C4-2B (cell line): Measurements from ENCODE around the gene HAGH.

Experiments
- H3K27ac ChIP-seq: fragments of 450-650 bp; 2 replicates; pipeline ENCODE4 v1.5.1; 2017
- CTCF ChIP-seq: fragments of 450-650 bp; conservative IDR thresholded peaks from 2 replicates; pipeline ENCODE4 v1.5.1; 2017; ENCODE audit warnings: mild to moderate bottlenecking
- ZFX ChIP-seq: fragments of 450-650 bp; IDR thresholded peaks from 2 replicates; pipeline ENCODE4 v1.6.1; 2017

HAGH gene

GRCh38 chr16:1767116-1767994, 59.3 kb downstream of the HAGH start:
- TF ChIP-seq ZFX (no peak), CTCF (no peak)
- H3K27ac ChIP-seq, result no peak overlapping the region

DNA sequence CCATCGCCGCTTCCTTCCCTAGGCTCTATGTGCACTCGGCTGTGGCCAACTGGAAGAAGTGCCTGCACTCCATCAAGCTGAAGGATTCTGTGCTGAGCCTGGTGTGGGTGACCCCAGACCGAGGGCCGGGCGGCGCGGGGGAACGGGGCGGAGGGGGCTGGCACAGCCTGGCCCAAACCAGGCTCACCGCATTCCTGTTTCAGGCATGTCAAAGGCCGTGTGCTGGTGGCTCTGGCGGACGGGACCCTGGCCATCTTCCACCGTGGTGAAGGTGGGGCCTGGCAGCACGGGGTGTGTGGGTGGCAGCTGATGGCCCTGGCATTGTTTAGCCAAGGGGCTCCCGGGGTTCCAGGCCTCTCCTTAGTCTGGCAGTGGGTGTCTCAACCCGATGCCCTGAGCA, 59.9 kb downstream of the HAGH start:
- H3K27ac ChIP-seq, result no peak overlapping the region
- TF ChIP-seq CTCF (no peak), ZFX (no peak)

DNA sequence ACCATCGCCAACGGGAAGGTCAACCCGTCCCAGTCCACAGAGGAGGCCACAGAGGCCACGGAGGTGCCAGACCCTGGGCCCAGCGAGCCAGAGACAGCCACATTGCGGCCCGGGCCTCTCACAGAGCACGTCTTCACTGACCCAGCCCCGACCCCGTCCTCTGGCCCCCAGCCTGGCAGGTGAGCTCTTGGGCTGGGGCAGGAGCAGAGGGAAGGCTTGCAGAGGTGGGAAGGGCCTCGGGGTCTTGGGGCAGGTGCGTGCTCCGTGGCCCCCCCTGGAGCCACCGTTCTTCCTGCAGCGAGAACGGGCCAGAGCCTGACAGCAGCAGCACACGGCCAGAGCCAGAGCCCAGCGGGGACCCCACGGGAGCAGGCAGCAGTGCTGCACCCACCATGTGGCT, 60.4 kb downstream of the HAGH start:
- TF ChIP-seq CTCF (no peak), ZFX (no peak)
- no peak overlapping the region for H3K27ac ChIP-seq

GRCh38 chr16:1765826-1766225, 60.8 kb downstream of the HAGH start:
- no peak overlapping the region for H3K27ac ChIP-seq
- TF ChIP-seq CTCF (no peak), ZFX (no peak)

DNA sequence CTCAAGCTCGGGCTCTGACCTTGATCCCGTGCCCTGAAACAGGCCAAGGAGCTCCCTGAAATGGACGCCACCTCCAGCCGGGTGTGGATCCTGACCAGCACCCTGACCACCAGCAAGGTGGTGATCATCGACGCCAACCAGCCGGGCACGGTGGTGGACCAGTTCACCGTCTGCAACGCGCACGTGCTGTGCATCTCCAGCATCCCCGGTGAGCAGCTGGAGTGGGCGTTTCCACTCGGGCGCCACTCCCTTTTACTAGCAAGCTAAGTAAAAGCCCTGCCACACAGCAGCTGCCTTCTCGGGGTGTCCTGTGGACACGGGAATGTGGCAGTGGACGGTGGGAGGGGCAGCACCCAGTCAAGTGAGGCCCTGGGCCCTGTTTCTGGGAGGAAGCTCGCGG, 61.7 kb downstream of the HAGH start:
- no peak for TF ChIP-seq ZFX
- no peak for TF ChIP-seq CTCF
- no peak overlapping the region for H3K27ac ChIP-seq

- TF ChIP-seq CTCF (peak; percentile 15; the same call in 1 of the 2 replicates), ZFX (no peak)
- H3K27ac ChIP-seq, result no peak overlapping the region
These were observed 62.8 kb downstream of the HAGH start for GRCh38 chr16:1763521-1764511.
